HEK293T (cell line): Measurements from ENCODE around the gene SPEM3.

Source experiments
- CTCF ChIA-PET: fragments of 350-600 bp; formaldehyde crosslinking; extraction: SDS; loops from one replicate; lab custom pipeline; 2021; ENCODE audit warnings: antibody characterized with exemption, inconsistent platforms; lab: Yijun Ruan, JAX
- POLR2A ChIA-PET: fragments of 350-600 bp; formaldehyde crosslinking; extraction: SDS; loops from one replicate; lab custom pipeline; 2020; ENCODE audit warnings: antibody characterized with exemption, inconsistent platforms; lab: Yijun Ruan, JAX
- DNase-seq: peaks from one replicate; pipeline ENCODE4 v3.0.0; 2012; ENCODE audit warnings: mixed read lengths; ENCODE audit errors: extremely low spot score
- ARNT ChIP-seq: fragments of 450-650 bp; IDR thresholded peaks from 2 replicates; pipeline ENCODE4 v1.6.1; 2017; ENCODE audit warnings: mild to moderate bottlenecking
- BHLHE40 ChIP-seq: fragments of 450-650 bp; IDR thresholded peaks from 2 replicates; pipeline ENCODE4 v1.6.1; 2016; ENCODE audit warnings: mild to moderate bottlenecking, moderate library complexity, borderline replicate concordance
- CTBP1 ChIP-seq: fragments of 450-650 bp; IDR thresholded peaks from 2 replicates; pipeline ENCODE4 v1.6.1; 2016; ENCODE audit warnings: borderline replicate concordance
- ELF4 ChIP-seq: fragments of 450-650 bp; IDR thresholded peaks from 2 replicates; pipeline ENCODE4 v1.6.1; 2017; ENCODE audit warnings: antibody characterized with exemption
- FOXA1 ChIP-seq: fragments of 450-650 bp; IDR thresholded peaks from 2 replicates; pipeline ENCODE4 v1.6.1; 2016; ENCODE audit warnings: mild to moderate bottlenecking
- FOXK2 ChIP-seq: fragments of 450-650 bp; IDR thresholded peaks from 2 replicates; pipeline ENCODE4 v1.6.1; 2016; ENCODE audit warnings: mild to moderate bottlenecking
- FOXM1 ChIP-seq: fragments of 450-650 bp; IDR thresholded peaks from 2 replicates; pipeline ENCODE4 v1.6.1; 2017; ENCODE audit warnings: mild to moderate bottlenecking, borderline replicate concordance
- HDGF ChIP-seq: fragments of 450-650 bp; IDR thresholded peaks from 2 replicates; pipeline ENCODE4 v1.6.1; 2017; ENCODE audit warnings: antibody characterized with exemption, borderline replicate concordance
- L3MBTL2 ChIP-seq: fragments of 450-650 bp; conservative IDR thresholded peaks from 2 replicates; pipeline ENCODE4 v1.6.1; 2016; ENCODE audit warnings: mild to moderate bottlenecking
- LEF1 ChIP-seq: fragments of 450-650 bp; IDR thresholded peaks from 2 replicates; pipeline ENCODE4 v1.6.1; 2017; ENCODE audit warnings: mild to moderate bottlenecking, borderline replicate concordance
- NFRKB ChIP-seq: fragments of 450-650 bp; IDR thresholded peaks from 2 replicates; pipeline ENCODE4 v1.6.1; 2016; ENCODE audit warnings: mild to moderate bottlenecking, moderate library complexity
- PKNOX1 ChIP-seq: fragments of 450-650 bp; IDR thresholded peaks from 2 replicates; pipeline ENCODE4 v1.6.1; 2016
- SP1 ChIP-seq: fragments of 450-650 bp; IDR thresholded peaks from 2 replicates; pipeline ENCODE4 v1.6.1; 2017
- SUZ12 ChIP-seq: fragments of 450-650 bp; IDR thresholded peaks from 2 replicates; pipeline ENCODE4 v1.6.1; 2016; ENCODE audit warnings: mild to moderate bottlenecking
- TARDBP ChIP-seq: fragments of 450-650 bp; IDR thresholded peaks from 2 replicates; pipeline ENCODE4 v1.6.1; 2016
- ZNF384 ChIP-seq: fragments of 450-650 bp; IDR thresholded peaks from 2 replicates; pipeline ENCODE4 v1.6.1; 2016

Gene SPEM3

GRCh38 chr17:7419819-7420610 is 8.6 kb upstream of the SPEM3 start, which contains the start of gene SPEM1:
TSS of gene SPEM1 (plus strand) at chr17:7420324. CDS start at chr17:7420385, 61 bp downstream.
- DNase-seq: no peak
- TF ChIP-seq ZNF384: no peak
- no peak for TF ChIP-seq PKNOX1
- TF ChIP-seq SUZ12: no peak
- TF ChIP-seq TARDBP: no peak
- no peak for TF ChIP-seq LEF1
- no peak for TF ChIP-seq BHLHE40
- TF ChIP-seq FOXA1: no peak
- TF ChIP-seq FOXM1: no peak
- no peak for TF ChIP-seq ELF4
- TF ChIP-seq HDGF: no peak
- no peak for TF ChIP-seq FOXK2
- ChIA-PET CTCF (interaction anchor here (0.9 kb wide), 1 partner anchor 16 kb away, joined by 3 read pairs; no protein-coding TSS in a partner anchor), POLR2A (interaction anchor here (1.2 kb wide), 1 partner anchor 16 kb away, joined by 4 read pairs; the partner anchor contains the start of gene TMEM256)

GRCh38 chr17:7421186-7421585 is 7.5 kb upstream of the SPEM3 start:
- CTCF ChIA-PET: no interaction called here
- POLR2A ChIA-PET: interaction anchor here (1.2 kb wide), 1 partner anchor 17 kb away, joined by 4 read pairs; the partner anchor contains the start of gene TMEM256
- TF ChIP-seq NFRKB: no peak
- no peak for TF ChIP-seq PKNOX1
- TF ChIP-seq LEF1: no peak
- TF ChIP-seq SP1: no peak
- TF ChIP-seq FOXM1: no peak
- no peak for TF ChIP-seq L3MBTL2
- no peak for TF ChIP-seq CTBP1
- TF ChIP-seq ARNT: no peak
- no peak for TF ChIP-seq FOXA1
- TF ChIP-seq FOXK2: no peak
- no peak for TF ChIP-seq BHLHE40
- TF ChIP-seq TARDBP: no peak
- TF ChIP-seq ZNF384: no peak
- no peak for TF ChIP-seq HDGF
- TF ChIP-seq ELF4: no peak
- DNase-seq: no peak

DNA sequence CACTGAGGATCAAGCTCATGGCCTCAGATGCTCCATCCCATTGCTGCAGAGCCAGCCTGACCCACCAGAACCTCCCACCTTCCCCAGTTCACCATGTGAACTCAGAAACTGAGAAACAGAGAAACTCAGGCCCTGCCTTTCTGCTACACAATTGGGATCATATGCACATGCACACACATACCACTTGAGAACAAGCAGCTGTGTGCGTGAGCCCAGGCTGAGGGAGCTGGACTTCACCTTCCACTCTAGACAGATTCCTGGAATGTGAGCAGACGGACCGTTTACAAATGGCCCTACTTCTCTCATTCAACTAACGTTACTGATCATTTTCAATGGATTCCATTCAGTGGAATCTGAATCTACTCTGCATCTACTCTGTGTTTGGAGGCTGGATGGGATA is 5.0 kb upstream of the SPEM3 start:
- TF ChIP-seq SUZ12 (no peak), FOXK2 (no peak), ZNF384 (no peak), FOXM1 (no peak), L3MBTL2 (no peak), CTBP1 (no peak), ARNT (no peak), TARDBP (no peak)
- POLR2A ChIA-PET: no interaction called here
- no peak for DNase-seq
- CTCF ChIA-PET: interaction anchor here (0.7 kb wide), 1 partner anchor 50 kb away, joined by 3 read pairs; no protein-coding TSS in a partner anchor

DNA sequence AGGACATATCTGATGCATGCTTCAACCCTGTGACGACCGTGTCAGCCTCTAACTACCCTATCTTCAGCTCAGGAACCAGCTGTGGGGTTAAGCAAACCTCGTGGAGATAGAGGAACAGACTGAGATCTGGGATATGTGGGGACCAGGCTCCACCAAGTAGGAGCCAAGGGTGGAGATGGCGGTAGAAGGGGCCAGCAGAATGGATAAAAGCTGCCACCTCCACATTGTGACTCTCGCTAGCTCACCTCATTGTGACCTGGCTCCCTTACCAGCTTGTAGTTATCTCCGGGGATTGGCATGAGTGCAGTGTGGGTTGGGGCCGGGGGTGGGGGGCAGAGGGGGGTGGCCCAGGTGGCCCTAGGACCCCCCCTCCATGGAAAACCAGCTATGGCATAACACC is 3.3 kb upstream of the SPEM3 start, which contains the start of gene SPEM2:
Gene SPEM2, plus strand, starts transcription at position 301 of the 400 bp plus-strand sequence. Its CDS starts 73 bp downstream, at position 374.
- no peak for TF ChIP-seq PKNOX1
- no peak for DNase-seq
- CTCF ChIA-PET: interaction anchor here (0.6 kb wide), 1 partner anchor 1593 kb away, joined by 3 read pairs; no protein-coding TSS in a partner anchor
- POLR2A ChIA-PET: interaction anchor here (0.9 kb wide), 1 partner anchor 19 kb away, joined by 3 read pairs; no protein-coding TSS in a partner anchor

- no peak for DNase-seq
- ChIA-PET POLR2A (interaction anchor here (0.9 kb wide), 1 partner anchor 18 kb away, joined by 3 read pairs; no protein-coding TSS in a partner anchor), CTCF (interaction anchor here (0.6 kb wide), 1 partner anchor 1593 kb away, joined by 3 read pairs; no protein-coding TSS in a partner anchor)
These were observed 2.9 kb upstream of the SPEM3 start for GRCh38 chr17:7425756-7426155.

More at GRCh38 chr17:7425756-7426155, 2.9 kb upstream of the SPEM3 start:
- no peak for TF ChIP-seq HDGF
- no peak for TF ChIP-seq L3MBTL2
- no peak for TF ChIP-seq ELF4
- TF ChIP-seq ZNF384: no peak
- no peak for TF ChIP-seq FOXM1
- TF ChIP-seq ARNT: no peak
- no peak for TF ChIP-seq FOXK2
- no peak for TF ChIP-seq LEF1
- TF ChIP-seq TARDBP: no peak
- no peak for TF ChIP-seq SUZ12
- no peak for TF ChIP-seq SP1
- TF ChIP-seq PKNOX1: no peak
- no peak for TF ChIP-seq NFRKB
- no peak for TF ChIP-seq CTBP1
- no peak for TF ChIP-seq FOXA1
